HL-60 (cell line): Measurements from ENCODE around the gene LUZP2.

Experiments
- DNase-seq, 2 experiments: peaks; one replicate each; pipeline ENCODE4 v3.0.0-alpha.2; 2010 to 2020; ENCODE audit warnings: low read depth in 1 of 2, low spot score in 1 of 2
- H3K27ac ChIP-seq: fragments of 250-450 bp; sonication (Bioruptor Pico); replicated peaks from 2 replicates; pipeline ENCODE4 v1.5.1; 2020; ENCODE audit warnings: mild to moderate bottlenecking, moderate library complexity
- H3K27me3 ChIP-seq: fragments of 250-450 bp; sonication (Bioruptor Pico); 2 replicates; pipeline ENCODE4 v1.5.1; 2021; ENCODE audit warnings: mild to moderate bottlenecking, moderate library complexity; ENCODE audit not compliant: insufficient read depth, poor library complexity, severe bottlenecking
- H3K4me3 ChIP-seq: replicated peaks from 2 replicates; pipeline ENCODE4 v1.5.1; 2011; ENCODE audit warnings: mild to moderate bottlenecking, control low read depth, low read length; ENCODE audit not compliant: insufficient read depth
- GABPA ChIP-seq: IDR thresholded peaks from 2 replicates; pipeline ENCODE4 v1.6.1; 2012; ENCODE audit warnings: low read depth
- POLR2AphosphoS5 ChIP-seq: IDR thresholded peaks from 2 replicates; pipeline ENCODE4 v1.6.1; 2012; ENCODE audit warnings: low read depth
- SPI1 ChIP-seq: IDR thresholded peaks from 2 replicates; pipeline ENCODE4 v1.6.1; 2012; ENCODE audit warnings: low read depth, mild to moderate bottlenecking, borderline replicate concordance
- TF ChIP-seq, protein P1 (sequence below): IDR thresholded peaks from one replicate; pipeline ENCODE4 v1.5.1; 2011; ENCODE audit warnings: low read length, control low read depth, inconsistent platforms; ENCODE audit not compliant: insufficient read depth
- TF ChIP-seq, protein P2 (sequence below): IDR thresholded peaks from 2 replicates; pipeline ENCODE4 v1.6.1; 2012; ENCODE audit warnings: low read depth; ENCODE audit not compliant: insufficient replicate concordance

LUZP2 gene

DNA sequence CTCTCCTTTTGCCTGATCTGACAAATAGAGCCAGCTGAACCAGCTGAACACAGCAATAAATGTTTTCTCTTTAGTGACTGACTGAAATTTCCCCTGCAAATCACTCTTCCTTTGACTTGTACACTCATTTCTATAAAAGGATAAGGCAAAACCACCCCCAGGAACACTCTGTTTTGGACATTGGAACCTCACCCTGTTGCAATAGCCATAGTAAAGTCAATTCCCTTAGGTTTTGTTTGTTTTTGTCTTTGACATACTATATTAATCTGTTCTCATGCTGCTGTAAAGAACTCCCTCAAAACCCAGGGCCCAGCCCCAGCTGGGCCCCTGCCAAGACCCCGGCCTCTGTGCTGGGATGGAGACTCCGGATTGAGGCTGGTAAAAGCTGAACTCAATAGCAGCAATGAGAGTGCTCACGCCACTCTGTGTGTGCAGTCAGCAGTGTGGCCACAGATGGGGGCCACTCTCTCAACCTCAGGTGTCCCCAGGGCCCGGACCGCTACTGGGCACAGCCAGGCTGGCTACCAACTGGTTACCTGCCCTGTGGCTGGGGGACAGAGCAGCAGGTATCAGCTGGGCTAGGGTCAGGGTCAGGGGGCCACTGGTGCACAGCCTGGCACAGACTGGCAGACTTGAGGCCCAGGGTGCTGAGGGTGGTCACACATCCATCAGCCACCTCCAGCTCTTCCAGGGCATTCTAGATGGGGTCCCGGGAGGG is 597.4 kb downstream of the LUZP2 start:
- TF ChIP-seq GABPA, result no peak
- TF ChIP-seq, protein P1, sequence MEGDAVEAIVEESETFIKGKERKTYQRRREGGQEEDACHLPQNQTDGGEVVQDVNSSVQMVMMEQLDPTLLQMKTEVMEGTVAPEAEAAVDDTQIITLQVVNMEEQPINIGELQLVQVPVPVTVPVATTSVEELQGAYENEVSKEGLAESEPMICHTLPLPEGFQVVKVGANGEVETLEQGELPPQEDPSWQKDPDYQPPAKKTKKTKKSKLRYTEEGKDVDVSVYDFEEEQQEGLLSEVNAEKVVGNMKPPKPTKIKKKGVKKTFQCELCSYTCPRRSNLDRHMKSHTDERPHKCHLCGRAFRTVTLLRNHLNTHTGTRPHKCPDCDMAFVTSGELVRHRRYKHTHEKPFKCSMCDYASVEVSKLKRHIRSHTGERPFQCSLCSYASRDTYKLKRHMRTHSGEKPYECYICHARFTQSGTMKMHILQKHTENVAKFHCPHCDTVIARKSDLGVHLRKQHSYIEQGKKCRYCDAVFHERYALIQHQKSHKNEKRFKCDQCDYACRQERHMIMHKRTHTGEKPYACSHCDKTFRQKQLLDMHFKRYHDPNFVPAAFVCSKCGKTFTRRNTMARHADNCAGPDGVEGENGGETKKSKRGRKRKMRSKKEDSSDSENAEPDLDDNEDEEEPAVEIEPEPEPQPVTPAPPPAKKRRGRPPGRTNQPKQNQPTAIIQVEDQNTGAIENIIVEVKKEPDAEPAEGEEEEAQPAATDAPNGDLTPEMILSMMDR, result no peak
- TF ChIP-seq SPI1, result no peak
- Histone ChIP-seq H3K27me3 (no peaks in the 10 kb centered on the region), H3K4me3 (no peak overlapping the region), H3K27ac (no peak overlapping the region)
- no peak for DNase-seq

DNA sequence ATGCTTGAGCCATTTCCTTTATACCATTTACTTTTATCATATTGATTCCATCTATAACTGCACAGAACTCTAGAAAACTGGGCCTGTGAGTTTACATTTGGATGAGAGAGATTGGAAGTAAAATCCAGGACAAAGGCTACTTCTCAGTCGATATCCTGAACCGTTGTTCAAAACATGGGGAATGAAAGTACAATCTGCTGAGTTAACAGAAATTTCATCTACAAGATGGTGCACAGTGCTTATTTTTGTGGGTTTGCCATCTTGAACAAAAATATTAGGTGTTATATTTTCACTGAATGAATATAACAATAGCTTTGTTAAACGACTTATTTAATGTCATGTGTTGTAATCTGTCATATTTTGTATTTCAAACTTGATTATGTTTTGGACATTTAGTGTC is 622.6 kb downstream of the LUZP2 start:
- Histone ChIP-seq H3K4me3 (no peak overlapping the region), H3K27ac (no peak overlapping the region), H3K27me3 (no peaks in the 10 kb centered on the region)
- TF ChIP-seq, protein P2, sequence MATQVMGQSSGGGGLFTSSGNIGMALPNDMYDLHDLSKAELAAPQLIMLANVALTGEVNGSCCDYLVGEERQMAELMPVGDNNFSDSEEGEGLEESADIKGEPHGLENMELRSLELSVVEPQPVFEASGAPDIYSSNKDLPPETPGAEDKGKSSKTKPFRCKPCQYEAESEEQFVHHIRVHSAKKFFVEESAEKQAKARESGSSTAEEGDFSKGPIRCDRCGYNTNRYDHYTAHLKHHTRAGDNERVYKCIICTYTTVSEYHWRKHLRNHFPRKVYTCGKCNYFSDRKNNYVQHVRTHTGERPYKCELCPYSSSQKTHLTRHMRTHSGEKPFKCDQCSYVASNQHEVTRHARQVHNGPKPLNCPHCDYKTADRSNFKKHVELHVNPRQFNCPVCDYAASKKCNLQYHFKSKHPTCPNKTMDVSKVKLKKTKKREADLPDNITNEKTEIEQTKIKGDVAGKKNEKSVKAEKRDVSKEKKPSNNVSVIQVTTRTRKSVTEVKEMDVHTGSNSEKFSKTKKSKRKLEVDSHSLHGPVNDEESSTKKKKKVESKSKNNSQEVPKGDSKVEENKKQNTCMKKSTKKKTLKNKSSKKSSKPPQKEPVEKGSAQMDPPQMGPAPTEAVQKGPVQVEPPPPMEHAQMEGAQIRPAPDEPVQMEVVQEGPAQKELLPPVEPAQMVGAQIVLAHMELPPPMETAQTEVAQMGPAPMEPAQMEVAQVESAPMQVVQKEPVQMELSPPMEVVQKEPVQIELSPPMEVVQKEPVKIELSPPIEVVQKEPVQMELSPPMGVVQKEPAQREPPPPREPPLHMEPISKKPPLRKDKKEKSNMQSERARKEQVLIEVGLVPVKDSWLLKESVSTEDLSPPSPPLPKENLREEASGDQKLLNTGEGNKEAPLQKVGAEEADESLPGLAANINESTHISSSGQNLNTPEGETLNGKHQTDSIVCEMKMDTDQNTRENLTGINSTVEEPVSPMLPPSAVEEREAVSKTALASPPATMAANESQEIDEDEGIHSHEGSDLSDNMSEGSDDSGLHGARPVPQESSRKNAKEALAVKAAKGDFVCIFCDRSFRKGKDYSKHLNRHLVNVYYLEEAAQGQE, result no peak
- TF ChIP-seq SPI1 (no peak), GABPA (no peak), POLR2AphosphoS5 (no peak)
- TF ChIP-seq, protein P1, result no peak
- DNase-seq, result no peak
